Rectal smooth muscle tissue (tissue), 1 donor: ENCODE results near the gene VPS35.

ENCODE experiments used
- H3K27ac ChIP-seq: one replicate; pipeline ENCODE4 v1.7.0; 2013; ENCODE audit warnings: low read depth, low read length, inconsistent platforms
- H3K27me3 ChIP-seq: one replicate; pipeline ENCODE4 v1.7.0; 2013; ENCODE audit warnings: low read length; ENCODE audit not compliant: control insufficient read depth, insufficient read depth
- H3K36me3 ChIP-seq: one replicate; pipeline ENCODE4 v1.7.0; 2013; ENCODE audit warnings: low read length; ENCODE audit not compliant: control insufficient read depth, insufficient read depth
- H3K4me1 ChIP-seq: one replicate; pipeline ENCODE4 v1.7.0; 2013; ENCODE audit warnings: low read length; ENCODE audit not compliant: control insufficient read depth, insufficient read depth
- H3K4me3 ChIP-seq: one replicate; pipeline ENCODE4 v1.7.0; 2013; ENCODE audit warnings: low read length
- H3K9ac ChIP-seq: one replicate; pipeline ENCODE4 v1.7.0; 2013; ENCODE audit warnings: low read length

The VPS35 gene

DNA sequence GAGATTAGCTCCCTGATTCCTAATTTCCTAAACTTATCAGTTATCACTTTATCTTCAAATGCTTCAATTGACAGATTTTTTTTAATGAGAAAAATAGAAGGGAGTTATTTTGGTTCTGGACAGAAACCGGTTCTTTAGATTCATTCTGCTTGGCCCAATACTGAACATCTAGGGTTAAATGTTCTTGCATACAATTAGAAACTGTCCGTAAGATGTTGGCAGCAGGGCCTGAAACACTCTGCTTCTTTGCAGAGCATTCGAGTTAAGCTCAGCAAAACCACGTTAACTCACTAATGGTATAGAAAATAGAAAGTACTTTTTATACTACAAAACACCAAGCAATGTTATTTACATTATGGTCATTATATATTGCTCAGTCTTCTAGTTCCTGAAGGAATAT is 75.0 kb downstream of the VPS35 start:
- no peak overlapping the region for H3K4me3 ChIP-seq
- H3K9ac ChIP-seq = no peak overlapping the region
- H3K36me3 ChIP-seq = no peaks in the 10 kb centered on the region
- H3K27ac ChIP-seq = no peak overlapping the region
- no peaks in the 10 kb centered on the region for H3K27me3 ChIP-seq
- no peaks in the 10 kb centered on the region for H3K4me1 ChIP-seq

DNA sequence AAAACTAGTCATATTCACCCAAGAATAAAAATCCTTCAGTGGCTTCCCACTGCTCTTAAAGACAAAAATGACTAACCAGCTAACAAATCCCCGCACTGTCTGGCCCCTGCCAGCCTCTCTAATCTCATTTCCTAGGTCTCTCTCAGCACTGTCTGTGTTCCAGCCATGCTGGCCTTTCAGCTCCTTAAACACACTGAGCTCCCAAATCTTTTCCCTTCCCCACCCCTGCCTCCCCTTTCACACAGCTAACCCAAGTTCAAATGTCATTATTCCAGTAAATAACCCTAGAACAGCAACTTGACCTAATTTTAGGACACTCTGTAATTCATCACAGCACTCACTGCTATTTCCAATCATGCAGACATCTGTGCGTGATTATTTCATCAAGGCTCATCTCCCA is 75.6 kb downstream of the VPS35 start:
- no peak overlapping the region for H3K4me3 ChIP-seq
- H3K9ac ChIP-seq = no peak overlapping the region
- H3K27ac ChIP-seq = no peak overlapping the region
- H3K27me3 ChIP-seq = no peaks in the 10 kb centered on the region
- H3K4me1 ChIP-seq = no peaks in the 10 kb centered on the region
- no peaks in the 10 kb centered on the region for H3K36me3 ChIP-seq

DNA sequence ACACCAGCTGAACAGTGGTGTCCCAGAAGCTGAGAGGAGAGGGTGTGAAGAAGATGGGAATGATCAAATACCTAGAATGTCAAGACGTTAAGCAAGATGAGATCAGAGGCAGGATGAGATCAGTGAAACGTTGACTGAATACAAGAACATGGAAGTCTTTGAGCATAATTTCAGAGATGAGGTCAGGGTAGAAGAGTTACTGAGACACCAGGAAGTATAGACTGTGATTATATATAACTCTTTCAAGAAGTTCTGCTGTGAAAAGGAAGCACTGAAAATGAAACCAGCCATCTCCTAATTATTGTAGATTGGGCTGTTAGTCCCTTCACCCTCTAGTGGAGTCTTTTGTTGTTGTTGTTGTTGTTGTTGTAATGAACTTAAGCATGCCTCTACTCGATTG is 76.9 kb downstream of the VPS35 start:
- H3K27ac ChIP-seq = no peak overlapping the region
- no peak overlapping the region for H3K9ac ChIP-seq
- no peak overlapping the region for H3K4me3 ChIP-seq
- H3K36me3 ChIP-seq = no peaks in the 10 kb centered on the region
- H3K27me3 ChIP-seq = no peaks in the 10 kb centered on the region
- no peaks in the 10 kb centered on the region for H3K4me1 ChIP-seq

DNA sequence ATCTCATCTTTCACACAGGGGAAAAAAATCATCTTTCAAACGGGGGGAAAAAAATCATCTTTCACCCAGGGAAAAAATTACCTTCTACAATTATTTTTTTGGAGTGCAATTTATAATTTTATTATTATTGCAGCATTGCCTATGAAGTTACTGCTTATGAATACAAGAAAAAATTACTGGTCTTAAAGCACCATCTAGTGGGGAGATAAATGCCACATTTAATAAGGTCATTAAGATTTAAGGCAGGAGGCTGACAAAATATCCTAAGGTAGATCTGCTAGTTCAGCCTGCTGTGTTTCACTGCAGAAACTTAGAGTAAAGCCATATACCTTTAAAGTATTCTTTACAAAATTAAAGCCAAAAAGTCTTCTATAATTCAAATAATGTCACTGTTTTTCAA is 81.4 kb downstream of the VPS35 start:
- Histone ChIP-seq H3K4me1 (no peaks in the 10 kb centered on the region), H3K4me3 (no peak overlapping the region), H3K36me3 (no peaks in the 10 kb centered on the region), H3K27ac (no peak overlapping the region), H3K27me3 (no peaks in the 10 kb centered on the region), H3K9ac (no peak overlapping the region)

DNA sequence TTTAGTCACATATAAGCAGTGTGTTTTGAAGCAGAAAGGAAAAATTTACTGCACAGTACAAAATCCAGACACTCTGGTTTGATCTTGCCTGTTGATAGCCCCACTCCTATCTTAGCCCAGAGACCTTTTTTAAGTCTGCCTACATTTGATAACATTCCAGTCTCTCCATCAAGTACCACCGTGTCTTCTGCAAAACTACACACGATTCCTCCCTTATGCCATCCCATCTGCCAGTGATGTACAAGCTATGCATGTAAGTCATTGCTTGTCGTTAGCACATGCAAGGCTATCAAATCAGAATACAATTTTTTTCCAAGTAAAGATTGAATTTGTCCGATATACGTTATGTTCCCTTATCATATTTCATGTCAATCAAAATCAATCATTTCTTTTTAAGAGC is 82.7 kb downstream of the VPS35 start:
- Histone ChIP-seq H3K27me3 (no peaks in the 10 kb centered on the region), H3K4me3 (no peak overlapping the region), H3K27ac (no peak overlapping the region), H3K36me3 (no peaks in the 10 kb centered on the region), H3K9ac (no peak overlapping the region), H3K4me1 (no peaks in the 10 kb centered on the region)
